PC-9 (cell line): ENCODE results near the gene UTF1. TPM values are rescaled to one million over a fixed set of nuclear protein-coding genes. Genes with fewer than 3 reads are reported as not detected.

Experiments used
- BruUV-seq: library from RNA; stranded (reverse); fragments of 400-500 nt; replicated peaks from 2 replicates; lab custom pipeline; 2021; lab: Mats Ljungman, UMichigan
- CTCF ChIA-PET: fragments of 300-600 bp; sonication (Branson Sonifier 250); formaldehyde crosslinking; loops from one replicate; lab custom pipeline; 2022; ENCODE audit warnings: antibody characterized with exemption; lab: Charles Lee
- POLR2A ChIA-PET: fragments of 300-600 bp; sonication (Branson Sonifier 250); formaldehyde crosslinking; loops from one replicate; lab custom pipeline; 2022; ENCODE audit warnings: antibody characterized with exemption; ENCODE audit not compliant: unreplicated experiment; lab: Charles Lee
- DNase-seq, 2 experiments: peaks; one replicate each; pipeline versions ENCODE4 v3.0.0 to v3.0.0-alpha.2; 2015 to 2022; ENCODE audit warnings: mixed read lengths in 1 of 2
- H2AFZ ChIP-seq: fragments of 200-600 bp; sonication (generic); 2 replicates; pipeline ENCODE4 v1.8.1; 2017; ENCODE audit warnings: antibody characterized with exemption
- H3F3A ChIP-seq: fragments of 200-600 bp; sonication (generic); 2 replicates; pipeline ENCODE4 v1.8.1; 2017; ENCODE audit warnings: antibody characterized with exemption, mild to moderate bottlenecking, low read depth; ENCODE audit not compliant: insufficient read depth
- H3K27ac ChIP-seq: fragments of 200-600 bp; sonication (generic); 2 replicates; pipeline ENCODE4 v1.6.1; 2016; ENCODE audit warnings: mixed run types
- H3K27me3 ChIP-seq: fragments of 200-600 bp; sonication (generic); 2 replicates; pipeline ENCODE4 v1.6.1; 2016; ENCODE audit warnings: low read depth, mixed run types; ENCODE audit not compliant: insufficient read depth
- H3K36me3 ChIP-seq: fragments of 200-600 bp; sonication (generic); 2 replicates; pipeline ENCODE4 v1.6.1; 2016; ENCODE audit warnings: low read depth, mixed run types
- H3K4me1 ChIP-seq: fragments of 200-600 bp; sonication (generic); replicated peaks from 2 replicates; pipeline ENCODE4 v1.6.1; 2016; ENCODE audit warnings: mixed run types; ENCODE audit not compliant: insufficient read depth
- H3K4me2 ChIP-seq: fragments of 200-600 bp; sonication (generic); 2 replicates; pipeline ENCODE4 v1.6.1; 2017; ENCODE audit warnings: mixed run types
- H3K4me3 ChIP-seq: fragments of 200-600 bp; sonication (generic); 2 replicates; pipeline ENCODE4 v1.6.1; 2016; ENCODE audit warnings: mixed run types
- H3K79me2 ChIP-seq: fragments of 200-600 bp; sonication (generic); 2 replicates; pipeline ENCODE4 v1.6.1; 2017; ENCODE audit warnings: low read depth, mixed run types
- H3K9me2 ChIP-seq: fragments of 200-600 bp; sonication (generic); 2 replicates; pipeline ENCODE4 v1.8.1; 2017; ENCODE audit warnings: mild to moderate bottlenecking; ENCODE audit not compliant: insufficient read depth
- H3K9me3 ChIP-seq: fragments of 200-600 bp; sonication (generic); 2 replicates; pipeline ENCODE4 v1.8.1; 2016; ENCODE audit warnings: low read depth; ENCODE audit not compliant: insufficient read depth
- H4K20me1 ChIP-seq: fragments of 200-600 bp; sonication (generic); 2 replicates; pipeline ENCODE4 v1.8.1; 2017; ENCODE audit not compliant: insufficient read depth
- EZH2 ChIP-seq: fragments of 200-600 bp; sonication (generic); IDR thresholded peaks from 2 replicates; pipeline ENCODE4 v1.8.0; 2017; ENCODE audit warnings: antibody characterized with exemption, low read depth
- intact Hi-C: fragments of 100-400 bp; cut with micrococcal nuclease; formaldehyde crosslinking; loops from one replicate; pipeline ENCODE4 v1.10.0; 2022; ENCODE audit not compliant: unreplicated experiment
- total RNA-seq: library from RNA; stranded (reverse); gene quantifications from 2 replicates; pipeline ENCODE4 v1.2.3, GENCODE V29; 2021
- TF ChIP-seq, protein P1 (sequence below): fragments of 200-600 bp; sonication (generic); conservative IDR thresholded peaks from 2 replicates; pipeline ENCODE4 v1.6.1; 2017; ENCODE audit warnings: mixed run types, antibody characterized with exemption, mild to moderate bottlenecking, moderate library complexity

Gene UTF1
- total RNA-seq, 1 experiment from 2014 or later = not detected

DNA sequence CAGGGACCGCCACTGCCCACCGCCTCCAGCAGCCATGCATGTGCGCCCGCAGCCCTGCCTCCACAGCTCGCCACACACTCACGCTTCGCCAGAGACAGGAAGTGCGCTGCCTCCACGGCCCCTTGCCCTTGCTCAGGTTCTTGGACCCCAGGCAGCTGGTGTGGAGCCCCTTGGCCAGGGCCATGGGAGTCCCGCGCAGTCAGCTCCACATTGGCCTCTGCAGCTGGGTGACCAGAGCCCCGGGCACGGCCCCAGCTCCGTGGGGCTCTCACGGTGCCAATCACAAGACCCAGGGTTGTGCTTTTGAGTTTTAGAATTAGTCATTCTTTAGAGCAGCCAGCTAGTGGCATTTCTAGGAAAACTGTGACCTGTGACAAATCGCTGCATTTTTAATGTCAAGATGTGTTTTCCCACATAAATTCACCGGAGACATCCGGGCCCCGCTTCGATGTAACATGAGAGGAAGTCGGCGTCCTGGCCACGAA is 4.3 kb upstream of the UTF1 start:
- Histone ChIP-seq H3K79me2 (no peaks in the 10 kb centered on the region), H3K4me3 (no peak overlapping the region), H3K27me3 (peaks cover 43% of the 10 kb centered on the region), H3K4me1 (no peaks in the 10 kb centered on the region), H2AFZ (no peak overlapping the region), H4K20me1 (no peaks in the 10 kb centered on the region), H3F3A (no peaks in the 10 kb centered on the region), H3K4me2 (no peak overlapping the region), H3K9me3 (no peaks in the 10 kb centered on the region), H3K36me3 (no peaks in the 10 kb centered on the region), H3K9me2 (no peaks in the 10 kb centered on the region), H3K27ac (no peak overlapping the region)
- BruUV-seq = no TSS peak
- DNase-seq = no peak
- intact Hi-C loops = loop anchor here (10.0 kb wide), 1 partner anchor 59 kb away; no protein-coding TSS in a partner anchor
- ChIA-PET CTCF (no interaction called here), POLR2A (no interaction called here)
- TF ChIP-seq, protein P1, sequence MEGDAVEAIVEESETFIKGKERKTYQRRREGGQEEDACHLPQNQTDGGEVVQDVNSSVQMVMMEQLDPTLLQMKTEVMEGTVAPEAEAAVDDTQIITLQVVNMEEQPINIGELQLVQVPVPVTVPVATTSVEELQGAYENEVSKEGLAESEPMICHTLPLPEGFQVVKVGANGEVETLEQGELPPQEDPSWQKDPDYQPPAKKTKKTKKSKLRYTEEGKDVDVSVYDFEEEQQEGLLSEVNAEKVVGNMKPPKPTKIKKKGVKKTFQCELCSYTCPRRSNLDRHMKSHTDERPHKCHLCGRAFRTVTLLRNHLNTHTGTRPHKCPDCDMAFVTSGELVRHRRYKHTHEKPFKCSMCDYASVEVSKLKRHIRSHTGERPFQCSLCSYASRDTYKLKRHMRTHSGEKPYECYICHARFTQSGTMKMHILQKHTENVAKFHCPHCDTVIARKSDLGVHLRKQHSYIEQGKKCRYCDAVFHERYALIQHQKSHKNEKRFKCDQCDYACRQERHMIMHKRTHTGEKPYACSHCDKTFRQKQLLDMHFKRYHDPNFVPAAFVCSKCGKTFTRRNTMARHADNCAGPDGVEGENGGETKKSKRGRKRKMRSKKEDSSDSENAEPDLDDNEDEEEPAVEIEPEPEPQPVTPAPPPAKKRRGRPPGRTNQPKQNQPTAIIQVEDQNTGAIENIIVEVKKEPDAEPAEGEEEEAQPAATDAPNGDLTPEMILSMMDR = no peak
- no peak for TF ChIP-seq EZH2

DNA sequence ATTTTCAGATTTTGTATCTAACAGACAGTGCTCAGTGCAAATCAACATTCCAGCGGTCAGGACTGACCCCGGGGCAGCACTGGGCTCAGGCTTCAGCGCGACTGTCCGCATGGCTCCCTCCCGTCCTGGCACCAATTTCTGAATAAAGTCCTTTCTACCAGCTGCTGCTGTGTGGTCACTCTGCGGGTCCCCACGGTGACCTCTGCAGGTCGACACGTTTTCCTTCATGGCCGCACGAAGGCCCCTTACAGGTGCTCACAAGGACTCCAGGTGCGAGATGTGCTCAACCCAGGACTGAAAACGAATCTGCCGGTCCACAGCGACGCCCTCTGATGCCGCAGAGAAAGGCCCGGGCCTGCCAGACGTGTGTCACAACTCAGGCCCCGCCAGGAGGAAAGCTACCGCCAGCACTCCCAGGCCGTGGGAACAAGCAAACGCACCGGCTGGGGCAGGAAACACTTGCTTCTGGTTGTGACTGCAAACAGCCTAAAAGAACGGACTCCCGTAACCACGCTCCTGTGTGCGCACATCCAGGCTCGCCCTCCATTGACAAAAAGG is 3.7 kb upstream of the UTF1 start:
- BruUV-seq = no TSS peak
- H3K36me3 ChIP-seq = no peaks in the 10 kb centered on the region
- DNase-seq = no peak
- H3K9me3 ChIP-seq = no peaks in the 10 kb centered on the region
- no peak overlapping the region for H3K4me2 ChIP-seq
- H3K9me2 ChIP-seq = no peaks in the 10 kb centered on the region
- H4K20me1 ChIP-seq = no peaks in the 10 kb centered on the region
- H3K4me1 ChIP-seq = no peaks in the 10 kb centered on the region
- POLR2A ChIA-PET = no interaction called here
- H3K79me2 ChIP-seq = no peaks in the 10 kb centered on the region
- peaks cover 43% of the 10 kb centered on the region for H3K27me3 ChIP-seq
- TF ChIP-seq, protein P1 = no peak
- no peak for TF ChIP-seq EZH2
- H2AFZ ChIP-seq = no peak overlapping the region
- intact Hi-C loops = loop anchor here (10.0 kb wide), 1 partner anchor 58 kb away; no protein-coding TSS in a partner anchor
- H3K4me3 ChIP-seq = no peak overlapping the region
- no peaks in the 10 kb centered on the region for H3F3A ChIP-seq
- CTCF ChIA-PET = no interaction called here
- H3K27ac ChIP-seq = no peak overlapping the region

DNA sequence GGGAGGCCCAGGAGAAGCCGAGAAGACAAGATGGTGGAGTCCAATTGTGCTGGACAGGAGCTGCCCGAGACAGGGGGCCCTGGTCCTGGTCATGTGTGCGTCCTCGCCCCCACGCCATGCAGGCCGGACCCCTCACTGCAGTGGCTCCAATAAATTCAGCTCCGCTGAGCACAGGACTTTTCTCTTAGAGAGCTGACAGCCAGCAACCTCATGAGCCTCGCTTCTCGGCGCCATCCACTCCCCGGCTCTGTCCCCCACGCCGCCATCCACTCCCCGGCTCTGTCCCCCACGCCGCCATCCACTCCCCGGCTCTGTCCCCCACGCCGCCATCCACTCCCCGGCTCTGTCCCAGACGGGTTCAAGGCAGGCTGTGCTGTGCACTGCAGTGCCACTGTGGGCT is 2.8 kb upstream of the UTF1 start:
- DNase-seq = no peak
- no peaks in the 10 kb centered on the region for H3F3A ChIP-seq
- no peaks in the 10 kb centered on the region for H4K20me1 ChIP-seq
- CTCF ChIA-PET = no interaction called here
- H3K9me3 ChIP-seq = no peaks in the 10 kb centered on the region
- no peaks in the 10 kb centered on the region for H3K9me2 ChIP-seq
- no peak overlapping the region for H3K27ac ChIP-seq
- POLR2A ChIA-PET = no interaction called here
- no peak overlapping the region for H3K4me3 ChIP-seq
- no peaks in the 10 kb centered on the region for H3K79me2 ChIP-seq
- intact Hi-C loops = loop anchor here (10.0 kb wide), 1 partner anchor 58 kb away; no protein-coding TSS in a partner anchor
- no peaks in the 10 kb centered on the region for H3K36me3 ChIP-seq
- no peak overlapping the region for H3K4me2 ChIP-seq
- H3K27me3 ChIP-seq = peaks cover 43% of the 10 kb centered on the region
- no TSS peak for BruUV-seq
- no peak overlapping the region for H2AFZ ChIP-seq
- no peaks in the 10 kb centered on the region for H3K4me1 ChIP-seq
- TF ChIP-seq, protein P1 = no peak
- no peak for TF ChIP-seq EZH2
